Posterior vena cava (tissue), 2 donors: ENCODE results near the gene CD28. TPM values are rescaled to one million over a fixed set of nuclear protein-coding genes. Genes with fewer than 3 reads are reported as not detected.

ENCODE experiments used
- DNase-seq: peaks from one replicate; pipeline ENCODE4 v3.0.0-alpha.2; 2020; ENCODE audit warnings: low spot score
- intact Hi-C, 2 donors: fragments of 100-400 bp; cut with DNase I; formaldehyde crosslinking; loops; one replicate each; pipeline versions ENCODE4 v1.14.1 to v1.14.2; 2022 to 2023
- total RNA-seq, 2 donors: library from RNA; stranded (reverse); fragmentation: NEBNext Ultra II Directional; extraction: Animal tissue kit (Norgen Biotek cat#: 25700); gene quantifications; one replicate each; pipeline ENCODE4 v1.2.1, GENCODE V29; 2021
- donor health status: DM: yes; HTN: yes; CAD: no.
- donor health status: DM: yes; HTN: yes; CAD: no.

CD28 gene
- total RNA-seq, 2 donors from 2014 or later: 3.8 to 6.3 TPM

- intact Hi-C loops: loop anchor here in 1 of 2 donors (10.0 kb wide), 1 partner anchor 1611 kb away; no protein-coding TSS in a partner anchor
- no peak for DNase-seq
Measured at GRCh38 chr2:203733684-203734083, 27.2 kb downstream of the CD28 start.

DNA sequence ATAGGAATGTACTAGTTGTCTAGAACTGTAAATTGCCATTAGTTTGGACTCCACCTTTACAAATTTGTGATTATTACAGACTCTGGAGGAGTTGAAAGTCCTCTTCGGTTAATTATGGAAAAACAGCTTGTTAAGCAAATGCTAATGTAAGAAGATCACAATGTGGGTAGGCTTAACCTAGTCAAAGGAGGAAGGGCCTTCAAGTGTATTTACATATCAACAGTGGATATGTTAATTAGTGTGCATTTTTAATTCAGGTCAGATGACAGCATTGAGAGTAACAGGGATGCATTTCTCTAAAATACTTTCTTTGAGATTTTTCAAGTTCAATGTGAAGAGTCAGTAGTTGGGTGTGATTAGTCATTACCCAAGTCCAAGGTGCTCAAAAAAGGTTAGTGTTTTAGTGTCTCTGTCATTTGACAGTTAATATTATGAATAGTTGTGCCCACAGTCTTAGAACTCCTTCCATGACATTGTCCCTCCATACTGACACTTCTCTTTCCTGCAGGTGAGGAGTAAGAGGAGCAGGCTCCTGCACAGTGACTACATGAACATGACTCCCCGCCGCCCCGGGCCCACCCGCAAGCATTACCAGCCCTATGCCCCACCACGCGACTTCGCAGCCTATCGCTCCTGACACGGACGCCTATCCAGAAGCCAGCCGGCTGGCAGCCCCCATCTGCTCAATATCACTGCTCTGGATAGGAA lies 28.0 kb downstream of the CD28 start:
- no peak for DNase-seq
- intact Hi-C loops: loop anchor here in 1 of 2 donors (10.0 kb wide), 1 partner anchor 1610 kb away; no protein-coding TSS in a partner anchor

- DNase-seq: no peak
- intact Hi-C loops: loop anchor here in 1 of 2 donors (10.0 kb wide), 1 partner anchor 1607 kb away; no protein-coding TSS in a partner anchor
Measured at GRCh38 chr2:203737360-203737759, 30.9 kb downstream of the CD28 start.

GRCh38 chr2:203739351-203739750 lies 32.9 kb downstream of the CD28 start:
- intact Hi-C loops: loop anchor here in 1 of 2 donors (10.0 kb wide), 1 partner anchor 1605 kb away; no protein-coding TSS in a partner anchor
- no peak for DNase-seq

- DNase-seq: no peak
- intact Hi-C loops: no loop called here
Measured at GRCh38 chr2:203740871-203741281, 34.4 kb downstream of the CD28 start.

- intact Hi-C loops: no loop called here
Measured at GRCh38 chr2:203741566-203741965, 35.1 kb downstream of the CD28 start.

DNA sequence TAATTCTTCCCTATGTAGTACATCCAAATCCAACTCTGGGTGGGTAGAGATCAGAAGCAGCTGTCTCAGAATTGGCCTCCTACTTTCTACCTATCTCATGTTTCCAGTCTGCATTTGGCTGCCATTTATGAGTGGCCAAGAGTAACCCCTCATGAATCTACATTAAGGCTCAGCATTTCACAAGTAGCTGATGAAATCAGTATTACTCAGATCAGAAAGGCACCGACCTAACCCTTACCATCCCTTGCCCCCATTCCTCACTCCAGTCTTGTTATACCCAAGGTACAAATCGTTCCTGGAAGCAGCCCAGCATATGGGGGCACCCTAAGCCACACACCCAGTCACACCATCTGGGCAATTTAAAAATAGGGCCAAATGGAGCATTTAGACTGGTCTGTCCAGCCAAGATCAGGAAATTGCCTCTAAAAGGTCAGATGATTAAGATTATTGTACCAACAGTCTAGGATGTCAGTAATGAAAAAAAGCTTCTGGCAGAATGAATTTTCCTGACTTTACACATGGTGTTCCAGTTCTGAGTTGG lies 37.1 kb downstream of the CD28 start:
- DNase-seq: no peak

More at GRCh38 chr2:203741566-203741965, 35.1 kb downstream of the CD28 start:
- no peak for DNase-seq

GRCh38 chr2:203744091-203744490 lies 37.7 kb downstream of the CD28 start:
- no peak for DNase-seq
- intact Hi-C loops: no loop called here

More for the DNA sequence above, 37.1 kb downstream of the CD28 start:
- intact Hi-C loops: no loop called here

DNA sequence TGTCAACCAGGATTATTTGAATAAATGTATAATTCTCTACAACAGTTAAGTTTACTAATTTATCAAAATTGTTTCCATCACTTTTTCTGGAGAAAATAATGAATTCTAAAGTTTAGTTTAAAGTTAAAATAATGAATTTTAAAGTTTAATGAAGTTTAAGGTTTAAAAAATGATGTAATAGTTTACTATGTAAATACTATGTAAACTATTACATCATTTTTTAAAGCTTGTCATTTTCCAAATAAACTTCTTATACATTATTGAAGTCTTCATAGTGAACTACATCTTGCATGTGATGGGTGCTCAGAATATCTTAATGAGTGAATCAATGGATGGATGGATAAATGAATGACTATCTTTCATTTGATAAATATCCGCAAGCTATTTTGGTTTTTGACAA lies 38.8 kb downstream of the CD28 start:
- intact Hi-C loops: no loop called here
- no peak for DNase-seq

GRCh38 chr2:203748331-203749126 lies 42.1 kb downstream of the CD28 start:
- intact Hi-C loops: no loop called here

GRCh38 chr2:203750346-203751068 lies 44.1 kb downstream of the CD28 start:
- no peak for DNase-seq
- intact Hi-C loops: no loop called here

More at GRCh38 chr2:203748331-203749126, 42.1 kb downstream of the CD28 start:
- no peak for DNase-seq

GRCh38 chr2:203751685-203752271 lies 45.3 kb downstream of the CD28 start:
- DNase-seq: no peak
- intact Hi-C loops: no loop called here

DNA sequence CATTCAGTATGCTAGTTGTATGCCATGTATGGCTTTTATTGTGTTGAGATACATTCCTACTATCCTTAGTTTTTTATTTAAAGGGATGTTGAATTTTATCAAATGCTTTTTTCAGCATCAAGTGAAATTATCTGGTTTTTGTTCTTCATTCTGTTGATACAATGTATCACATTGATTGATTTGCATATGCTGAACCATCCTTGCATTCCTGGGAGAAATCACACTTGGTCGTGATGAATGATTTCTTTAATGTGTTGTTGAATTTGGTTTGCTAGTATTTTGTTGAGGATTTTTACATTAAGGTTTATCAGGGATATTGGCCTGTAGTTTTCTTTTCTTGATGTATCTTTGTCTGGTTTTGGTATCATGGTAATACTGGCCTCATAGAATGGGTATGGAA lies 49.7 kb downstream of the CD28 start:
- intact Hi-C loops: loop anchor here in 1 of 2 donors (5.0 kb wide), 1 partner anchor 1359 kb away; no protein-coding TSS in a partner anchor
- DNase-seq: no peak

GRCh38 chr2:203758841-203759689 lies 52.6 kb downstream of the CD28 start:
- intact Hi-C loops: loop anchor here in 1 of 2 donors (5.0 kb wide), 1 partner anchor 1362 kb away; no protein-coding TSS in a partner anchor
- no peak for DNase-seq

DNA sequence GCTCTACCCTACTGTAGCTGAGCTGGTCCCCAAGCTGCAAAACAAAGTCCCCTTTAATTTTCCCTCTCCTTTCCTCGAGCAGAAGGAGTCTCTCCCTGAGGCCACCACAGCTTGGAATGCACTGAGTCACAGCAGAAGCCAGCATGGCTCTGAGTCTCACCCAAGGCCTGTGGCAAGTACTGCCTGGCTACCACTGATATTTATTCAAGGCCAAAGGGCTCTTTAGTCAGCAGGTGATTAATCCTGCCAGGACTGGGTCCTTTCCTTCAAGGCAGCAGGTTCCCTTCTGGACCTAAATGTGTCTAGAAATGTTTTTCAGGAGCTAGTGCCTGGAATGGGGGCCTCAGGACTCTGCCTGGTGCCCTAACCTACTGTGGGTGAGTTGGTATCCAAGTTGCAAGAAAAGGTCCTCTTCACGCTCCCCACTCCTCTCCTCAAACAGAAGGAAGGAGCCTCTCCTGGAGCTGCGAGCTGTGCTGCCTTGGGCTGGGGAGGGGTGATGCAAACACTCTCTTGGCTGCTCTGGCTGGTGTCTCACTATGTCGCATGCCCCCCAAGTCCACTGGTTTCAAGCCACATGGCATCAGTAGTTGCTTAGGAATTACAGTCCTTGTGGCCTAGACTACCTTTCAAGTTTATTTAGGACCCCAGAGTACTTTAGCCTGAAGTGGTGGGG lies 53.4 kb downstream of the CD28 start:
- DNase-seq: no peak
- intact Hi-C loops: loop anchor here in 1 of 2 donors (5.0 kb wide), 1 partner anchor 1363 kb away; no protein-coding TSS in a partner anchor

GRCh38 chr2:203761121-203761520 lies 54.7 kb downstream of the CD28 start:
- intact Hi-C loops: no loop called here
- no peak for DNase-seq

DNA sequence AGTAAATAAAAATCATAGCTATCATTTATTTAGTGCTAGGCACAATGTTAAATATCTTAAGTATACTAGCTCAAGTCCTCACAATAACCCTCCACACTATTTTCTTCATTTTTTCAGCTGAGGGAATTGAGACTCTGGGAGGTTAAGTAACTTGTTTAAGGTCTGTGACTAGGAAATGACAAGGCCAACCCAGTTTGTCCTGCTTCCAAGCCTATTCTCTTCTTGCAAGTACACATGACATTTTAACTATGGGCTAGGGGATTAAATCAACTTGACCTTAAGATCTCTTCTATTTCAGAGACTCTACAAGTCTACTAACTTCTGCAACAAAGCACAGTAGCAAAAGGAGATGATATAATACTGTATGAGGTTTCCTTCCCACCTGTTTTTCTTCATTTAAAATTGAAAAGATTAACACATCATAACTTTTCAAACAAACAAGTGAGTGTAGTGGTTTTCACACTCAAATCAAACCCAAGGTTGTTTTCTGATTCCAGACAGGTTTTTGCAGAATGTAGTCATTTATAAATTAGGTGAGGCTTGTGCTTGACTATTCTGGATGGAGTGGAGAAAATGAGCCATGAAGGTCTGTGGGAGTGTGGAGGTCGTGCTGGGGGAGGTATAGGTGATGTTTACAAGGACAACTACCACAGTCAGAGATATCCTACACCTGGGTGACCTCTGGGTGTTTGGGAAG lies 57.0 kb downstream of the CD28 start:
- intact Hi-C loops: no loop called here
- DNase-seq: no peak
